Measurements from ENCODE around the gene ADAMTS17. TPM values are rescaled to one million over a fixed set of nuclear protein-coding genes. Genes with fewer than 3 reads are reported as not detected.
A peak's percentile ranks its signal among the peaks of the same experiment; 100 is the strongest.

The ADAMTS17 gene
- total and polyA plus RNA-seq, 5 donors from 2014 or later: 0.20 to 8.2 (median 0.67) TPM; not detected in 1

DNA sequence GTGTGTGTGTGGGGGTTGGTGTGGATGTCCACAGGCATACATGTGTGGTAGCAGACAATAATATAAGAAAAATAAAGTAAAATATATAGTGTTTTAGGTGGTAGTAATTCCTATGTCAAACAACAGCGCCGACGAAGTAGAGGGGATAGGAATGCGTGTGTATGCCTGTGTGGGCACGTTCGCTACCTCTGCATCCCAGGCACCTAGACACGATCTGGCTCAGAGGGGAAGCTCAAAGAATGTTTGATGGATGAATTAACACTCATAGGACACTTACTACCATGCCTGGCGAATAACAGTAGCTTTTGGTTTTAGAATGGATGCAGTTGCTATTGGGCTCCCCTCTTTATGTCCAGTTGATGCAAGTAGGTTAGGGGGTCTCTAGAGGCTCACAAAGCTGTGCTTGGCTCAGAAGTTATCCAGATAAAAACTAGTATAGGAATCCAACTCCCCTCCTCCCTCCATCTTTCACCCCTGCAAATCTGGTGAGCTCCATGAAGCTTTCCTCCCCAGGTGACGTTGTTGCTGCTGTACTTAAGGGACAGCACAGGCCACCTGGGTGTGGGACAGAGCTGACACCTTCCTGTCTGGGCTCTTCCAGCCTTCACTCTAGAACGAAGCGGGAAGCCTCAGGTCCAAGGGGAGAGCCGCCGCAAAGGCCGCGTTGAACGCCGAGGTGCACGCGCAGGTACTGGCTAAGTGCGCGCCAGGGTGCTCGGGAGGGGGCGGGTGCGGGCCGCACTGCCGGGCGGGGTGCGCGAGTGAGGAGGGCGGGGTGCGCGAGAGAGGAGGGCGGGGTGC, 415.9 kb downstream of the ADAMTS17 start:
- Histone ChIP-seq H3K4me1 (ENCODE audit: control insufficient read depth, insufficient read depth, low read length, poor library complexity, severe bottlenecking) (peaks cover 16% of the 10 kb centered on the region), H3K36me3 (ENCODE audit: control insufficient read depth, insufficient read depth, low read length) (no peaks in the 10 kb centered on the region), H3K4me3 (ENCODE audit: low read depth, low read length) (peak overlapping the region; percentile 75), H3K27me3 (ENCODE audit: control insufficient read depth, insufficient read depth, low read length) (peaks cover 5% of the 10 kb centered on the region), H3K9me3 (ENCODE audit: control insufficient read depth in 2 of 2, low read length in 2 of 2) (no peaks in the 10 kb centered on the region), H3K27ac (ENCODE audit: insufficient read depth, low read length, poor library complexity, severe bottlenecking) (peak overlapping the region; percentile 74)
- Mint-ChIP-seq H3K36me3 (no peaks in the 10 kb centered on the region), H3K4me3 (peak overlapping the region; percentile 85 to 91 (median 88)), H3K27me3 (peaks cover 31% of the 10 kb centered on the region), H3K27ac (peak overlapping the region; percentile 70 to 97 (median 95)), H3K4me1 (peaks cover 5 to 25% (median 13%) of the 10 kb centered on the region in 4 donors), H3K9me3 (peaks cover 0 to 2% (median 0%) of the 10 kb centered on the region in 7 donors)
- DNase-seq (peak; percentile 72 to 82 (median 76)), ATAC-seq (ENCODE audit: low read depth in 2 of 2) (peak; percentile 75 to 79)

DNA sequence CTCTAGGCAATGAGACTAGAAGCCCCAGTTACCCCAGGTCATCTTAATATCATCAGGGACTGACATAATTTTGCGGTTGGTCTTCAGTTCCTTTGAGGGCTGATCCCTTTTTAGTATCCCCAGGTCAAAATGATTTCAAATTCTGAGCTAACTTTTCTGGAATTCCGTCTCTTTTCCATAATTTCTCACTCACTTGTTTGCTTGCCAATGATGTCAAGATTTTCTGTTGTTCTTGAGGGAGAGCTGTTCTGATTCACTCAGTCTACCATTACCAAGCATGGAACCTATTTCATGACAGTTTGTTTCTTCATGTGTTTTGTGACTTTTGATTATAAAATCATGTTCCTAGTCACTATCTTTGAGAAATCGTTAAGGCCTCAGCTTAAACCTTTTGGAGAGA, 418.1 kb downstream of the ADAMTS17 start:
- peaks cover 9% of the 10 kb centered on the region for H3K4me1 ChIP-seq (ENCODE audit: control insufficient read depth, insufficient read depth, low read length, poor library complexity, severe bottlenecking)
- H3K27me3 ChIP-seq (ENCODE audit: control insufficient read depth, insufficient read depth, low read length): peaks cover 7% of the 10 kb centered on the region
- H3K27me3 Mint-ChIP-seq: peaks cover 27% of the 10 kb centered on the region
- no peak overlapping the region for H3K27ac ChIP-seq (ENCODE audit: insufficient read depth, low read length, poor library complexity, severe bottlenecking)
- H3K4me3 Mint-ChIP-seq: peak overlapping the region in 1 of 4 donors; percentile 86
- peaks cover 0 to 2% (median 0%) of the 10 kb centered on the region in 7 donors for H3K9me3 Mint-ChIP-seq
- H3K36me3 Mint-ChIP-seq: no peaks in the 10 kb centered on the region
- no peaks in the 10 kb centered on the region for H3K9me3 ChIP-seq (ENCODE audit: control insufficient read depth in 2 of 2, low read length in 2 of 2)
- H3K4me3 ChIP-seq (ENCODE audit: low read depth, low read length): no peak overlapping the region
- H3K36me3 ChIP-seq (ENCODE audit: control insufficient read depth, insufficient read depth, low read length): no peaks in the 10 kb centered on the region
- DNase-seq (no peak), ATAC-seq (ENCODE audit: low read depth in 2 of 2) (no peak)
- peaks cover 0 to 12% (median 5%) of the 10 kb centered on the region in 4 donors for H3K4me1 Mint-ChIP-seq
- H3K27ac Mint-ChIP-seq: no peak overlapping the region

Other genes starting within 250 kb of the ADAMTS17 start
- 0.17 TPM for gene CERS3, start 187.0 kb upstream of the ADAMTS17 start, total RNA-seq
- under 1 TPM in 1 of 4 donors, not detected in 3; 0.12 TPM for gene CERS3, start 187.0 kb upstream of the ADAMTS17 start, polyA plus RNA-seq

Data from CD4-positive, CD25-positive, alpha-beta regulatory T cell (primary cell).